Lower leg skin (tissue), 4 donors: Measurements from ENCODE around the gene IFT43. TPM values are rescaled to one million over a fixed set of nuclear protein-coding genes. Genes with fewer than 3 reads are reported as not detected.

Experiments used
- DNase-seq, 2 donors: peaks; one replicate each; pipeline ENCODE4 v3.0.0-alpha.2; 2019; ENCODE audit warnings: low spot score in 2 of 2
- H3K4me3 ChIP-seq: fragments of 200-600 bp; sonication (generic); 2 replicates; pipeline ENCODE4 v1.5.1; 2017; ENCODE audit warnings: mild to moderate bottlenecking, low read depth; ENCODE audit not compliant: poor library complexity, severe bottlenecking
- POLR2A ChIP-seq, 2 donors: fragments of 450-650 bp; IDR thresholded peaks; one replicate each; pipeline ENCODE4 v1.6.1; 2016 to 2017; ENCODE audit warnings: antibody characterized with exemption in 2 of 2, mild to moderate bottlenecking in 1 of 2, moderate library complexity in 1 of 2
- WGBS, 2 donors: methylation state at CpG; one replicate each; pipeline ENCODE4 v1.1.5; 2018; 5-methylcytosine and 5-hydroxymethylcytosine counted together
- intact Hi-C: fragments of 100-400 bp; cut with DNase I; formaldehyde crosslinking; loops from one replicate; pipeline ENCODE4 v1.15.0; 2023; ENCODE audit warnings: low total_unique reads
- total RNA-seq, 4 donors: library from RNA; depleted of rRNA; stranded (reverse); fragments of >200 nt; gene quantifications; one replicate each; pipeline ENCODE4 v1.1.0, GENCODE V29; 2016
- TF ChIP-seq, protein P1 (sequence below), 3 donors: fragments of 450-650 bp; IDR thresholded peaks; one replicate each; pipeline ENCODE4 v1.5.1; 2016; ENCODE audit warnings: antibody characterized with exemption in 3 of 3, mild to moderate bottlenecking in 3 of 3, moderate library complexity in 2 of 3

IFT43 gene
- total RNA-seq, 4 donors from 2014 or later: 18.1 to 30.9 (median 19.7) TPM

GRCh38 chr14:76015668-76016067 is 30.1 kb downstream of the IFT43 start:
- H3K4me3 ChIP-seq: no peak overlapping the region
- no peak for DNase-seq
- 86 to 100% methylated on average over 1 of the region's 1 CpG for WGBS, 2 donors
- no peak for TF ChIP-seq POLR2A (IDR thresholded peaks at IDR 0.05)
- TF ChIP-seq, protein P1, sequence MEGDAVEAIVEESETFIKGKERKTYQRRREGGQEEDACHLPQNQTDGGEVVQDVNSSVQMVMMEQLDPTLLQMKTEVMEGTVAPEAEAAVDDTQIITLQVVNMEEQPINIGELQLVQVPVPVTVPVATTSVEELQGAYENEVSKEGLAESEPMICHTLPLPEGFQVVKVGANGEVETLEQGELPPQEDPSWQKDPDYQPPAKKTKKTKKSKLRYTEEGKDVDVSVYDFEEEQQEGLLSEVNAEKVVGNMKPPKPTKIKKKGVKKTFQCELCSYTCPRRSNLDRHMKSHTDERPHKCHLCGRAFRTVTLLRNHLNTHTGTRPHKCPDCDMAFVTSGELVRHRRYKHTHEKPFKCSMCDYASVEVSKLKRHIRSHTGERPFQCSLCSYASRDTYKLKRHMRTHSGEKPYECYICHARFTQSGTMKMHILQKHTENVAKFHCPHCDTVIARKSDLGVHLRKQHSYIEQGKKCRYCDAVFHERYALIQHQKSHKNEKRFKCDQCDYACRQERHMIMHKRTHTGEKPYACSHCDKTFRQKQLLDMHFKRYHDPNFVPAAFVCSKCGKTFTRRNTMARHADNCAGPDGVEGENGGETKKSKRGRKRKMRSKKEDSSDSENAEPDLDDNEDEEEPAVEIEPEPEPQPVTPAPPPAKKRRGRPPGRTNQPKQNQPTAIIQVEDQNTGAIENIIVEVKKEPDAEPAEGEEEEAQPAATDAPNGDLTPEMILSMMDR (IDR thresholded peaks at IDR 0.05): no peak
- intact Hi-C loops: no loop called here

DNA sequence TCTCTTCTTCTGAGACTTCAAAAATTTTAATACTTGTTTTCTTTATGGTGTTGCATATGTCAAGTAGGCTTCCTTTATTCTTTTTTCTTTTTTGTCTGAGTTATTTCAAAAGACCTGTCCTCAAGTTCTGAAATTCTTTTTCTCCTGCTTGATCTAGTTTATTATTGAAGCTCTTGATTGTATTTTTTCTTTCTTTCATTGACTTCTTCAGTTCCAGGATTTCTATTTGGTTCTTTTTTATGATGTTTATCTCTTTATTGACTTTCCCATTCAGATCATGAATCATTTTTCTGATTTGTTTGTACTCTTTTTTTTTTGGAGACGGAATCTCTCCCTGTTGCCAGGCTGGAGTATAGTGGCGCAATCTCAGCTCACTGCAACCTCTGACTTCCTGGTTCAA is 34.1 kb downstream of the IFT43 start:
- TF ChIP-seq POLR2A (IDR thresholded peaks at IDR 0.05): no peak
- TF ChIP-seq, protein P1 (IDR thresholded peaks at IDR 0.05): no peak
- DNase-seq: no peak
- intact Hi-C loops: no loop called here
- H3K4me3 ChIP-seq: no peak overlapping the region
- WGBS, 2 donors: 98 to 100% methylated on average over 2 of the region's 2 CpGs

GRCh38 chr14:76022991-76023390 is 37.4 kb downstream of the IFT43 start:
- H3K4me3 ChIP-seq: no peak overlapping the region
- 95 to 97% methylated on average over 2 of the region's 2 CpGs for WGBS, 2 donors
- TF ChIP-seq, protein P1 (IDR thresholded peaks at IDR 0.05): no peak
- TF ChIP-seq POLR2A (IDR thresholded peaks at IDR 0.05): no peak
- no peak for DNase-seq
- intact Hi-C loops: no loop called here

GRCh38 chr14:76023757-76024156 is 38.2 kb downstream of the IFT43 start:
- WGBS, 2 donors: 81 to 85% methylated on average over 1 of the region's 1 CpG
- intact Hi-C loops: no loop called here
- DNase-seq: no peak
- TF ChIP-seq POLR2A (IDR thresholded peaks at IDR 0.05): no peak
- TF ChIP-seq, protein P1 (IDR thresholded peaks at IDR 0.05): no peak
- no peak overlapping the region for H3K4me3 ChIP-seq

- no peak for TF ChIP-seq POLR2A (IDR thresholded peaks at IDR 0.05)
- TF ChIP-seq, protein P1 (IDR thresholded peaks at IDR 0.05): no peak
- H3K4me3 ChIP-seq: no peak overlapping the region
- WGBS, 2 donors: 91 to 93% methylated on average over 4 of the region's 4 CpGs
- DNase-seq: no peak
- intact Hi-C loops: no loop called here
Measured at GRCh38 chr14:76024211-76024907, 38.8 kb downstream of the IFT43 start.

DNA sequence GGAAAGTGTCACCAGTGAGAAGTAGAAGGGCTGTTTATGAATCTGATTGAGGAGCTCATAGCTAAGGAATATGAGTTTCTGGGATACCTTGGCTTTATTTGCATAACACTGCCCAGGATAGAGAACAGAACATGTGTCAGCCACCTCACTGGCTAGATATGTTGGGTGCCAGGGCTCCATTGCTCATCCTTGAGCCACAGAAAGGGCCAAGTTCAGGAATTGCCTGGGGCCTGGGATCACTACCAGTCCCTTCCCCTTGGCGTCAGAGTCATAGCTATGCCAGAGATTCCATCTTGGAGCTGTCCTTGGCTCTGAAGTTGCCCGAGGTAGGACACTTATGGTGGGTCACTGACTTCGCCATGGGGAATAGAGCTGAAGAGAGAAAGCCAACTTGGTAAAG is 49.0 kb downstream of the IFT43 start:
- no peak for TF ChIP-seq POLR2A (IDR thresholded peaks at IDR 0.05)
- intact Hi-C loops: no loop called here

More for the DNA sequence above, 49.0 kb downstream of the IFT43 start:
- WGBS, 2 donors: 86 to 89% methylated on average over 3 of the region's 3 CpGs
- no peak for DNase-seq
- H3K4me3 ChIP-seq: no peak overlapping the region
